Medulla oblongata (tissue), 1 donor: ENCODE measurements around the gene MTCH1.

Source experiments
- DNase-seq: peaks from one replicate; pipeline ENCODE4 v3.0.0-alpha.2; 2015; ENCODE audit errors: extremely low spot score

MTCH1 gene

GRCh38 chr6:36927691-36928546 is 58.1 kb downstream of the MTCH1 start:
- no peak for DNase-seq

GRCh38 chr6:36926708-36927513 is 59.1 kb downstream of the MTCH1 start:
- no peak for DNase-seq

- no peak for DNase-seq
These were observed 60.2 kb downstream of the MTCH1 start for GRCh38 chr6:36925809-36926208.

- peak; percentile 63 for DNase-seq
These were observed 61.1 kb downstream of the MTCH1 start for GRCh38 chr6:36924778-36925374.

- DNase-seq = no peak
These were observed 61.9 kb downstream of the MTCH1 start for GRCh38 chr6:36924131-36924530.

- DNase-seq = no peak
These were observed 65.5 kb downstream of the MTCH1 start for GRCh38 chr6:36920546-36920945.

GRCh38 chr6:36920049-36920448 is 65.9 kb downstream of the MTCH1 start:
- DNase-seq = no peak
